Osteocyte (in vitro differentiated cells): ENCODE measurements around the gene AFAP1. TPM values are rescaled to one million over a fixed set of nuclear protein-coding genes. Genes with fewer than 3 reads are reported as not detected.

ENCODE experiments used
- DNase-seq: peaks from one replicate; pipeline ENCODE4 v3.0.0; 2021; ENCODE audit warnings: mixed read lengths; ENCODE audit not compliant: unreplicated experiment; ENCODE audit errors: extremely low spot score
- H3K27ac Mint-ChIP-seq: one replicate; pipeline ENCODE4 v1.8.0; 2021; ENCODE audit warnings: mild to moderate bottlenecking, mixed read lengths; ENCODE audit not compliant: unreplicated experiment
- H3K27me3 Mint-ChIP-seq: one replicate; pipeline ENCODE4 v1.8.0; 2021; ENCODE audit warnings: mixed read lengths; ENCODE audit not compliant: unreplicated experiment
- H3K36me3 Mint-ChIP-seq: one replicate; pipeline ENCODE4 v1.8.0; 2021; ENCODE audit warnings: mixed read lengths; ENCODE audit not compliant: unreplicated experiment
- H3K4me1 Mint-ChIP-seq: one replicate; pipeline ENCODE4 v1.8.0; 2021; ENCODE audit warnings: mixed read lengths; ENCODE audit not compliant: unreplicated experiment
- H3K4me3 Mint-ChIP-seq: one replicate; pipeline ENCODE4 v1.8.0; 2021; ENCODE audit warnings: mild to moderate bottlenecking, moderate library complexity, mixed read lengths; ENCODE audit not compliant: unreplicated experiment
- H3K9me3 Mint-ChIP-seq: one replicate; pipeline ENCODE4 v1.8.0; 2021; ENCODE audit warnings: mixed read lengths; ENCODE audit not compliant: unreplicated experiment
- CTCF ChIP-seq: fragments of 200-600 bp; sonication (generic); IDR thresholded peaks from 2 replicates; pipeline ENCODE4 v1.5.0; 2021; ENCODE audit warnings: antibody characterized with exemption, mild to moderate bottlenecking, moderate library complexity
- total RNA-seq: library from RNA; stranded (reverse); gene quantifications from 2 replicates; pipeline ENCODE4 v1.2.1, GENCODE V29; 2021

Gene AFAP1
- total RNA-seq, 1 donor from 2014 or later, result 66.9 TPM

GRCh38 chr4:7828793-7829301 lies 110.8 kb downstream of the AFAP1 start:
- no peak for DNase-seq
- no peak overlapping the region for H3K4me3 Mint-ChIP-seq
- H3K27me3 Mint-ChIP-seq, result no peaks in the 10 kb centered on the region
- no peaks in the 10 kb centered on the region for H3K9me3 Mint-ChIP-seq
- peaks cover 47% of the 10 kb centered on the region for H3K36me3 Mint-ChIP-seq
- TF ChIP-seq CTCF, result no peak
- H3K4me1 Mint-ChIP-seq, result peaks cover 90% of the 10 kb centered on the region
- peak overlapping the region; percentile 97 for H3K27ac Mint-ChIP-seq

- peaks cover 49% of the 10 kb centered on the region for H3K36me3 Mint-ChIP-seq
These were observed 111.5 kb downstream of the AFAP1 start for GRCh38 chr4:7828011-7828720.

GRCh38 chr4:7827566-7827965 lies 112.1 kb downstream of the AFAP1 start:
- peak overlapping the region; percentile 36 for H3K4me3 Mint-ChIP-seq
- no peaks in the 10 kb centered on the region for H3K27me3 Mint-ChIP-seq
- H3K27ac Mint-ChIP-seq, result peak overlapping the region; percentile 97
- peaks cover 94% of the 10 kb centered on the region for H3K4me1 Mint-ChIP-seq
- no peak for TF ChIP-seq CTCF
- H3K36me3 Mint-ChIP-seq, result peaks cover 45% of the 10 kb centered on the region
- DNase-seq, result no peak
- no peaks in the 10 kb centered on the region for H3K9me3 Mint-ChIP-seq

More at GRCh38 chr4:7828011-7828720, 111.5 kb downstream of the AFAP1 start:
- no peak for TF ChIP-seq CTCF
- Mint-ChIP-seq H3K27ac (peak overlapping the region; percentile 97), H3K4me3 (peak overlapping the region; percentile 46), H3K4me1 (peaks cover 97% of the 10 kb centered on the region), H3K9me3 (no peaks in the 10 kb centered on the region), H3K27me3 (no peaks in the 10 kb centered on the region)
- peak; percentile 92 for DNase-seq

GRCh38 chr4:7826909-7827306 lies 112.8 kb downstream of the AFAP1 start:
- Mint-ChIP-seq H3K27me3 (no peaks in the 10 kb centered on the region), H3K4me1 (peaks cover 93% of the 10 kb centered on the region), H3K9me3 (no peaks in the 10 kb centered on the region), H3K4me3 (peak overlapping the region; percentile 29), H3K36me3 (peaks cover 40% of the 10 kb centered on the region), H3K27ac (peak overlapping the region; percentile 97)
- no peak for TF ChIP-seq CTCF
- no peak for DNase-seq

- peak overlapping the region; percentile 97 for H3K27ac Mint-ChIP-seq
- no peaks in the 10 kb centered on the region for H3K27me3 Mint-ChIP-seq
- H3K36me3 Mint-ChIP-seq, result peaks cover 34% of the 10 kb centered on the region
- TF ChIP-seq CTCF, result no peak
- peak overlapping the region; percentile 29 for H3K4me3 Mint-ChIP-seq
- no peaks in the 10 kb centered on the region for H3K9me3 Mint-ChIP-seq
- H3K4me1 Mint-ChIP-seq, result peaks cover 93% of the 10 kb centered on the region
- no peak for DNase-seq
These were observed 113.3 kb downstream of the AFAP1 start for GRCh38 chr4:7826176-7826908.
